SJCRH30 (cell line): Measurements from ENCODE around the gene APBB1IP. TPM values are rescaled to one million over a fixed set of nuclear protein-coding genes. Genes with fewer than 3 reads are reported as not detected.

Experiments used
- DNase-seq, 2 experiments: peaks; one replicate each; pipeline ENCODE4 v3.0.0-alpha.2; 2015 to 2020
- H3K27ac ChIP-seq: fragments of 250-450 bp; sonication (Bioruptor Pico); 2 replicates; pipeline ENCODE4 v1.5.1; 2020; ENCODE audit warnings: mild to moderate bottlenecking, moderate library complexity
- H3K27me3 ChIP-seq: fragments of 250-450 bp; sonication (Bioruptor Pico); 2 replicates; pipeline ENCODE4 v1.5.1; 2020; ENCODE audit warnings: mild to moderate bottlenecking, moderate library complexity
- H3K36me3 ChIP-seq: fragments of 250-450 bp; sonication (Bioruptor Pico); 2 replicates; pipeline ENCODE4 v1.5.1; 2020; ENCODE audit warnings: mild to moderate bottlenecking, moderate library complexity
- H3K4me1 ChIP-seq: fragments of 250-450 bp; sonication (Bioruptor Pico); 2 replicates; pipeline ENCODE4 v1.5.1; 2020; ENCODE audit warnings: mild to moderate bottlenecking, moderate library complexity
- H3K4me3 ChIP-seq: fragments of 250-450 bp; sonication (Bioruptor Pico); 2 replicates; pipeline ENCODE4 v1.5.1; 2020; ENCODE audit warnings: mild to moderate bottlenecking, moderate library complexity
- H3K9me3 ChIP-seq: fragments of 250-450 bp; sonication (Bioruptor Pico); replicated peaks from 2 replicates; pipeline ENCODE4 v1.5.1; 2020; ENCODE audit warnings: mild to moderate bottlenecking, moderate library complexity
- total RNA-seq: library from RNA; depleted of rRNA; stranded (reverse); fragments of >200 nt; shearing (Covaris generic); gene quantifications from 2 replicates; pipeline ENCODE4 v1.2.3, GENCODE V29; 2014; rRNA removed

APBB1IP gene
- total RNA-seq, 1 experiment from 2014 or later = not detected

DNA sequence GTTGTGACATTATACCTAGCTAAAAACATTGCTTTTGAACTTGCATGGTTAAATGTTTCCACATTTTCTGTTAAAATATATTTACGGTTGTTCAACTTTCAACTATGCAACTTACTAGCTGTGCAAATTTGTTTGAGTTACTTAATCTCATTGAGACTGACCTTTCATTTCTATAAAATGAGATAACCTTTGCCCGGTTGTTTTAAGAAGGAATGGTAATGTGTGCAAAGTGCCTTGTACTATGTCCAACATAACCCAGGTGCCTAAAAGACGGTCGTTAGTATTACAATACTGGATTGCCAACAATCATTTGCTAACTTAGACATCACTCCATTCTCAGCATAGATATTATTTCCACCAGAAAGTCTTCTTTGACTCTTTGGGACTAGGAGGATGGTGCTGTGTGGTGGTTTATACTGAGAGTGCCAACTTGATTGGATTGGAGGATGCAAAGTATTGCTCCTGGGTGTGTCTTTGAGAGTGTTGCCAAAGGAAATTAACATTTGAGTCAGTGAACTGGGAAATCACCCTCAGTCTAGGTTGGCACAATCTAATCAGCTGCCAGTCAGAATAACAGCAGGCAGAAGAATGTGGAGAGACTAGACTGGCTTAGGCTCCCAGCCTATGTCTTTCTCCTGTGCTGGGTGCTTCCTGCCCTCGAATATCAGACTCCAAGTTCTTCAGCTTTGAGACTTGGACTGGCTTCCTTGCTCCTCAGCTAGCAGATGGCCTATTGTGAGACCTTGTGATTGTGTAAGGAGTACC is 174.2 kb downstream of the APBB1IP start:
- no peak for DNase-seq
- no peak overlapping the region for H3K4me3 ChIP-seq
- peaks cover 21% of the 10 kb centered on the region; the same call in 1 of the 2 replicates for H3K27me3 ChIP-seq
- no peak overlapping the region for H3K27ac ChIP-seq
- no peaks in the 10 kb centered on the region for H3K4me1 ChIP-seq
- H3K9me3 ChIP-seq = no peaks in the 10 kb centered on the region
- H3K36me3 ChIP-seq = no peaks in the 10 kb centered on the region

Other genes with a start within 250 kb of the APBB1IP start
- gene GAD2, start 221.6 kb upstream of the APBB1IP start, total RNA-seq = not detected in 2 replicates